ENCODE measurements around the gene FZD7.

Gene FZD7

DNA sequence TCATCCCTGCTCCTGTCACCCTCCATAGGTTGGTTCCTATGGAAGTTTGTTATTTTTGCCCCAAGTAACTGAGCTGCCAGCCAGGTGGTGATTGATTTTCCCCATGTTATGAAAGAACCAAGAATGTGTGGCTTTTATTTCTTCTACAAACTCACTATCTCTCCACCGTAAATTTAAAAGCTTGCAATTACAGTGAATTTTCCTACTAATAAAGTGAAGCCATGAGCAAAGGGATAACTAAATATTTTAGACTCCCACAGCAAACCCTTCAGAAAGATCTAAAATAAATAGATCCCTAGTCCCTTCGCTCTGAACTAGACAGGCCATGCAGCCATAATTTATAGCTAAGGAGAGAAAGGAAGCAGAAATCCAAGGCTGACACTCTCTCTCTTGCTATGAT, 33.2 kb downstream of the FZD7 start:
- TF ChIP-seq, protein P1, sequence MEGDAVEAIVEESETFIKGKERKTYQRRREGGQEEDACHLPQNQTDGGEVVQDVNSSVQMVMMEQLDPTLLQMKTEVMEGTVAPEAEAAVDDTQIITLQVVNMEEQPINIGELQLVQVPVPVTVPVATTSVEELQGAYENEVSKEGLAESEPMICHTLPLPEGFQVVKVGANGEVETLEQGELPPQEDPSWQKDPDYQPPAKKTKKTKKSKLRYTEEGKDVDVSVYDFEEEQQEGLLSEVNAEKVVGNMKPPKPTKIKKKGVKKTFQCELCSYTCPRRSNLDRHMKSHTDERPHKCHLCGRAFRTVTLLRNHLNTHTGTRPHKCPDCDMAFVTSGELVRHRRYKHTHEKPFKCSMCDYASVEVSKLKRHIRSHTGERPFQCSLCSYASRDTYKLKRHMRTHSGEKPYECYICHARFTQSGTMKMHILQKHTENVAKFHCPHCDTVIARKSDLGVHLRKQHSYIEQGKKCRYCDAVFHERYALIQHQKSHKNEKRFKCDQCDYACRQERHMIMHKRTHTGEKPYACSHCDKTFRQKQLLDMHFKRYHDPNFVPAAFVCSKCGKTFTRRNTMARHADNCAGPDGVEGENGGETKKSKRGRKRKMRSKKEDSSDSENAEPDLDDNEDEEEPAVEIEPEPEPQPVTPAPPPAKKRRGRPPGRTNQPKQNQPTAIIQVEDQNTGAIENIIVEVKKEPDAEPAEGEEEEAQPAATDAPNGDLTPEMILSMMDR (IDR thresholded peaks at IDR 0.05; ENCODE audit: extremely low read depth, missing control alignments) = no peak
- DNase-seq (ENCODE audit: low spot score) = no peak

DNA sequence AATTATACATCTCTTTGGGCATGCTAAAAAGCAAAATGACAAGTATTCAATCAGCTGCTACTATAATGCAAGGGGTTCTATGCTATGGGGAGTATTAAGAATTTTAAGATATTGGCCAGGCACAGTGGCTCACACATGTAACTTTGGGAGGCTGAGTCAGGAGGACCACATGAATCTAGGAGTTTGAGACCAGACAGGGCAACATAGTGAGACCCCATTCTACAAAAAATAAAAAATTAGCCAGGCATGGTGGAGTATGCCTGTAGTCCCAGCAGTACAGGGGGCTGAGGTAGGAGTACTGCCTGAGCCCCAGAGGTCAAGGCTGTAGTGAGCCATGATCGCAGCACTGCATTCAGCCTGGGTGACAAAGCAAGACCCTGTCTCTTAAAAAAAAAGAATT, 33.9 kb downstream of the FZD7 start:
- DNase-seq (ENCODE audit: low spot score) = no peak

DNA sequence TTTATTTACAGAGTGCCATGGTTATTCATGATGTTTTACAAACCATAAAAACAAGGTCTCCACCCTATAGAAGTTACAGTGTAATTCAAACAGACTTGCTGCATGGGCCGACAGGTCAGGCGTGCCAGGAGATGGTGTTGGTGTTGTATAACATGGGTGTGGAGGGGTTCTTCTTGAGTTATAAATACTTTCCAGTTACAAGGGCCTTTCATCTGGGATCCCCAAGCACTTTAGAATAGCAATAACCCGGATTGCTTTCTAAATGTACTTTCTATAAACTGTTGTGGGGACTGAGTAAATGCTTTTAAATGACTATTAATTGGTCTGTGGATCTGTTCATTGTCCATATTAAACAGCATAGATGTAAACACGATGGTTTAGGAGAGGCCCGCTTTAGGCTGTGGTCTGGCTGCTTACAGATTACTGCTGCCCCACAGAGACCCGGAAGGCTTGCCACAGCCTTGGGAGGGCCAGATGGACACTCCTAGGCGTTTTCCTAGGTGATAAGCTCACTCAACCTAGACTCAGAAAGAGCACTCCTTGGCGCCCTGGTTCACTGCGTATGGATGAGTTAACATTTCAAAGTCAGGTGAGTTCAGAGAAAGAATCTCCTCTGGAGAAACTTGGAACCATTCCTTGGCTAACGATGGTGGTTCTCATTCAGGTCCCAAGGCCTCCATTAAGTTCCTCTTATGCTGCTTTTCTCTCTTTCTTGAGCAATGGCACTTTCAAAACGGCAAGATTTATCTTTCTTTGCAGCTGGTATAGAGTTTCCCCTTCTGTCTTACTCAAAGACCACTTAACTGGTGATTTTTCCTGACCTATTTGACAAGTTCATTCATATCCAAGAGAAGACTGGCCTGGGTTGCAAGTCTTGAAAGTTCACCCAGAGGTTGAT, 35.8 kb downstream of the FZD7 start:
- TF ChIP-seq, protein P1 (IDR thresholded peaks at IDR 0.05; ENCODE audit: extremely low read depth, missing control alignments) = no peak
- no peak for DNase-seq (ENCODE audit: low spot score)

More for the DNA sequence above, 33.9 kb downstream of the FZD7 start:
- TF ChIP-seq, protein P1 (IDR thresholded peaks at IDR 0.05; ENCODE audit: extremely low read depth, missing control alignments) = no peak

DNA sequence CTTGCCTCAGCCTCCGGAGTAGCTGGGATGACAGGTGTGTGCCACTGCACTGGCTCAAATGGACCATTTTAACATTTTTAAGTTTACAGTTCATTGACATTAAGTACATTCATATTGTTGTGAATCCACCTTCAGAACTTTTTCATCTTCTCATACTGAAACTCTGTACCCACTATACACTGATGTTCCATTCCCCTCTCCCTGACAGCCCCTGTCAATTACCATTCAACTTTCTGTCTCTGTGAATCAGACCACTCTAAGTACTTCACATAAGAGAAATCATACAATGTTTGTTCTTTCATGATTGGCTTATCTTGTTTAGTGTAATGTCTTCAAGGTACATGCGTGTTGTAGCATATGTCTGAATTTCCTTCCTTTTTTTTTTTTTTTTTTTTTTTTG, 37.5 kb downstream of the FZD7 start:
- TF ChIP-seq, protein P1 (IDR thresholded peaks at IDR 0.05; ENCODE audit: extremely low read depth, missing control alignments) = no peak
- DNase-seq (ENCODE audit: low spot score) = no peak

DNA sequence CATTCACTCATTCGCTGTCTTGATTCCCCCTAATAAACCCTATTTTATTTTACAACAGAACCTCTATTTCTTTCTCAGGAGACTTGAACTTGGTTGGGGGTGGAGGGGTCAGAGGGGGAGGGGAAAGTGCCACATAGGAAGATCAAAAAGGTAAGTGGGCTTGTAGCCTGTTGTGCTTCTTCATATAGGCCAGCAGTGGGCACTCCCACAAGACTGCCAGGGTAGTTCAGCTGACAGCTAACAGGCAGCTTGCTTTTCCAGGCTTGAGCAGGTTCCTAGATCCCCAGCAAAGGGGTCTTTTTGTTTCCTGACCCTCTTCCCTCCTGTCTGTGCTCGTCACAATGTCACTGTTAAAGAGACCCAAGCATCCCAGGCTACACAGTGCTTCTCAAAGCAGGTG, 38.6 kb downstream of the FZD7 start:
- TF ChIP-seq, protein P1 (IDR thresholded peaks at IDR 0.05; ENCODE audit: extremely low read depth, missing control alignments) = no peak
- DNase-seq (ENCODE audit: low spot score) = no peak

DNA sequence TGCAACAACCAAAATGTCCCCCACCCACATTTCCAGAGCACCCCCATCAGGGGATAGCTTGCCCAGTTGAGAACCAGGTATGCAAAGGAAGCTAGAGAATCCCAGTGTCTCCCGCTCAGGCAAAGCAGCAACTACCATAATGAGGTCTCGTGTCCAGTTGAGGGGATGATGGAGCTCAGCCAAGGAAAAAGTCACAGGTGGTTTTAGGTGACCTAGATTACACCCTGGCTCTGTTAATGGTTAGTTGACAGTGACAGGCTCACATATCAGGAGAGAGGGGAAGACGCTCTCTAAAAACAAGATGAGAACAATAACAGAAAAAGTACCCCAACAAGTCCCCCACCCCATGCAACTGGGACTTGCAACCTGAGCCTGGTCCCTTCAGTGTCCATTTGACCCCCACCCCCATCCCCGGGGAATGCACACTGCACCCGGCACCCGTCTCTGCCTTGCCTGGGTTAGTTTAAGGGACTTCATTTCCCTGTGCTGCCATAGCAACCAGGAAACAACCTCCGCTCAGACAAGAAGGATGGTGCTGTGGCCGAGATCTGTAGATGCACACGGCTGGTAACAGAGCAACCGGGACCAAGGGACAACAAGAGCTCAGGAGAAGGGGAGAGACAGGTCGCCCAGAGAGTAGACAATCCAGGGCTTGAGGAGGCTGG, 39.2 kb downstream of the FZD7 start, which contains the start of gene KIAA2012:
Gene KIAA2012, plus strand, starts transcription at position 519 of the 665 bp plus-strand sequence. CDS start 373 bp downstream, outside the sequence.
- no peak for DNase-seq (ENCODE audit: low spot score)
- TF ChIP-seq, protein P1 (IDR thresholded peaks at IDR 0.05; ENCODE audit: extremely low read depth, missing control alignments) = no peak

DNA sequence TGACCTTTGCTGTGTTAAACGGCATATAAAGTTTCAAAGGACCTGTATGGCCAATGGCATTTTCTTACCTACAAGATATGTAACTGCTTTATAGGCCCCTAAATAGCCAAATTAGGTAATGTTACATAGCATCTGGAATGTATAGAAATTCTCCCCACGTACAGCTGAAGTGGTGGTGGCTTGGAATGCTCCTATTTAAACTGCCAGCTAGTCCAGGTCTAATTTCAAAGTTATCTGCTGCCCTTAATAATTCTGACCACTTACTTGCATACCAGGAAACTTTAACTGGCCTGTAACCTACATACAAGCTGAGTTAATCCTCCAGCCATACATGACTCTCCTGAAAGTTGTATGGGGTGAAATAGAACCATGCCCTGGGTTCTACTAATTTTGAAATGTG, 40.7 kb downstream of the FZD7 start:
- DNase-seq (ENCODE audit: low spot score) = no peak
- TF ChIP-seq, protein P1 (IDR thresholded peaks at IDR 0.05; ENCODE audit: extremely low read depth, missing control alignments) = no peak
